SK-N-SH treated with all-trans-retinoic acid at 6 μM for 48 hours (cell line): ENCODE data around the gene OR1M1.

Experiments used
- ATAC-seq: fragments of 200-7000 bp; cut with Tn5 transposase; 3 replicates; pipeline ENCODE4 v1.9.1; 2020; ENCODE audit warnings: mild to moderate bottlenecking, moderate library complexity
- ISL1 ChIP-seq: fragments of 250-450 bp; sonication (Bioruptor Pico); IDR thresholded peaks from 2 replicates; pipeline ENCODE4 v2.1.2; 2022; ENCODE audit warnings: mild to moderate bottlenecking, moderate library complexity
- OSR1 ChIP-seq: fragments of 250-450 bp; sonication (Bioruptor Pico); IDR thresholded peaks from 2 replicates; pipeline ENCODE4 v1.8.0; 2022; ENCODE audit warnings: moderate library complexity, mild to moderate bottlenecking, inconsistent platforms
- TOX ChIP-seq: fragments of 250-450 bp; sonication (Bioruptor Pico); IDR thresholded peaks from 2 replicates; pipeline ENCODE4 v1.8.0; 2021; ENCODE audit warnings: mild to moderate bottlenecking, moderate library complexity, borderline replicate concordance
- ZFP30 ChIP-seq: fragments of 450-650 bp; formaldehyde crosslinking; IDR thresholded peaks from 2 replicates; pipeline ENCODE4 v1.5.0; 2022; ENCODE audit warnings: mild to moderate bottlenecking, moderate library complexity
- ZNF565 ChIP-seq: fragments of 450-650 bp; formaldehyde crosslinking; conservative IDR thresholded peaks from 2 replicates; pipeline ENCODE4 v1.5.0; 2020; ENCODE audit warnings: low read depth, mild to moderate bottlenecking, moderate library complexity
- ZNF8 ChIP-seq: fragments of 450-650 bp; formaldehyde crosslinking; IDR thresholded peaks from 2 replicates; pipeline ENCODE4 v1.5.0; 2020; ENCODE audit warnings: mild to moderate bottlenecking, moderate library complexity
- TF ChIP-seq, protein P1 (sequence below): fragments of 250-450 bp; sonication (Bioruptor Pico); IDR thresholded peaks from 2 replicates; pipeline ENCODE4 v1.5.1; 2020; ENCODE audit warnings: low read depth, mild to moderate bottlenecking, moderate library complexity
- TF ChIP-seq, protein P2 (sequence below): fragments of 250-450 bp; sonication (Bioruptor Pico); IDR thresholded peaks from 2 replicates; pipeline ENCODE4 v1.8.0; 2020; ENCODE audit warnings: mild to moderate bottlenecking, moderate library complexity, borderline replicate concordance
- TF ChIP-seq, protein P3 (sequence below): fragments of 250-450 bp; sonication (Bioruptor Pico); IDR thresholded peaks from 2 replicates; pipeline ENCODE4 v1.5.0; 2020; ENCODE audit warnings: mild to moderate bottlenecking, moderate library complexity
- TF ChIP-seq, protein P4 (sequence below): fragments of 250-450 bp; sonication (Bioruptor Pico); IDR thresholded peaks from 2 replicates; pipeline ENCODE4 v1.5.1; 2021; ENCODE audit warnings: mild to moderate bottlenecking, moderate library complexity

Gene OR1M1

DNA sequence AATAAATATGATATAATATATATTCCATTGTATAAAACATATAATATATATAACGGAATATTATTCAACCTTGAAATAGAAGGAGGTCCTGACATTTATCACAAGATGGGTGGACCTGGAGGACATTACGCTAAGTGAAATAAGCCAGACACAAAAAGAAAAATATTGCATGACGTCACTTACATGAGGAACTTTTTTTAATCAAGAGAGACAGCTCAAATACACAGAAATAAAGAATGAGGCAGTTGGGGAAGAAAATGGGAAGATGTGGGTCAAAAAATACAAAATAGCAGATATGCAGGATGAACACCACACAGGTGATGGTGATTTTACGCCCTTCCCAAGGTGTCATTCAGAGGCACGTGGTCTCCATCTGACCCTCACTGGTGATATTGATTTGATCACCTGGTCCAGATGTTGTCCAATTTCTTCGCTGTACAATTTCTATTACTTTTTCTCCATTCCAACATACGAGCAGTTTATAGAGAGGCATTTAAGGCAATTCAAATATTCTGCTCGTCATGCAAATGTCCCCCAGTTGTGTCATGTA, 52.8 kb downstream of the OR1M1 start:
- ATAC-seq: peak; percentile 18
- TF ChIP-seq ZFP30: no peak
- TF ChIP-seq, protein P1, sequence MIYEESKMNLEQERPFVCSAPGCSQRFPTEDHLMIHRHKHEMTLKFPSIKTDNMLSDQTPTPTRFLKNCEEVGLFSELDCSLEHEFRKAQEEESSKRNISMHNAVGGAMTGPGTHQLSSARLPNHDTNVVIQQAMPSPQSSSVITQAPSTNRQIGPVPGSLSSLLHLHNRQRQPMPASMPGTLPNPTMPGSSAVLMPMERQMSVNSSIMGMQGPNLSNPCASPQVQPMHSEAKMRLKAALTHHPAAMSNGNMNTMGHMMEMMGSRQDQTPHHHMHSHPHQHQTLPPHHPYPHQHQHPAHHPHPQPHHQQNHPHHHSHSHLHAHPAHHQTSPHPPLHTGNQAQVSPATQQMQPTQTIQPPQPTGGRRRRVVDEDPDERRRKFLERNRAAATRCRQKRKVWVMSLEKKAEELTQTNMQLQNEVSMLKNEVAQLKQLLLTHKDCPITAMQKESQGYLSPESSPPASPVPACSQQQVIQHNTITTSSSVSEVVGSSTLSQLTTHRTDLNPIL (CRISPR knock-in tag): peak; percentile 6; the same call in 1 of the 2 replicates

DNA sequence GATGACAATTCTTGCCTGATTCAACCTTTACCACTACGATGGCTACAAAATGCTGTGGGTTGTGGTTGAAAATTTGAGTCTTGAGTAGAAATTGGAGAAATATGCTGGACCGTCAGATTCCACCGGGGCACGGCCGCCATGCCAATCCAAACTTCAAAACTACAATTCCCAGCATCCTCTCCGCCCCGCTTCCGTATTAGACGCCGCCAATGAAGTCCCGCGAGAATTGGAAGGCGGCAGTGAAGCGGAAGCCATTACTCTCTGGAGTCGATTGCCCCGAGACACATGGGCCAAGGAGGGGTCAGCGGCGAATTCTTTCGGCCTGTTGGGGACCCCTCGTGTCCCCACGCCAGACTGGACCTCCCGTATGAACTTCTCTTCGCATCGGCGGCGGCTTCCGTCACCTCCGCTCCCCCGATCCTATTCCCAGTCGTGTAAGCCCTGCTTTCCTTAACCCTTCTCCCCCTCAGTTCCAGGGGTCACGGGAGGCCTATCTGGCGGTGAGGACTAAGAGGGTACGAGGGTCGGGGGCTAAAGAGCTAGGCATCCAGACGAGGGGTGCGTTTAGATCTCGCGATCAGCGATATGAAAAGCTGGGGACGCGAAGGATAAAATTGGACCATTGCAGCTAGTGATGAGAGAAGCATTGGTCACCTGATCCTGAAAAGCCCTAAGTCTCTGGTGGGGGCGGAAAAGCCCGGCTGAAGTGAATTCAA, 53.5 kb downstream of the OR1M1 start, which contains the start of gene ZNF317:
Gene ZNF317, plus strand, starts transcription at position 239 of the 716 bp plus-strand sequence. CDS start 15,620 bp downstream, outside the sequence.
- TF ChIP-seq, protein P2, sequence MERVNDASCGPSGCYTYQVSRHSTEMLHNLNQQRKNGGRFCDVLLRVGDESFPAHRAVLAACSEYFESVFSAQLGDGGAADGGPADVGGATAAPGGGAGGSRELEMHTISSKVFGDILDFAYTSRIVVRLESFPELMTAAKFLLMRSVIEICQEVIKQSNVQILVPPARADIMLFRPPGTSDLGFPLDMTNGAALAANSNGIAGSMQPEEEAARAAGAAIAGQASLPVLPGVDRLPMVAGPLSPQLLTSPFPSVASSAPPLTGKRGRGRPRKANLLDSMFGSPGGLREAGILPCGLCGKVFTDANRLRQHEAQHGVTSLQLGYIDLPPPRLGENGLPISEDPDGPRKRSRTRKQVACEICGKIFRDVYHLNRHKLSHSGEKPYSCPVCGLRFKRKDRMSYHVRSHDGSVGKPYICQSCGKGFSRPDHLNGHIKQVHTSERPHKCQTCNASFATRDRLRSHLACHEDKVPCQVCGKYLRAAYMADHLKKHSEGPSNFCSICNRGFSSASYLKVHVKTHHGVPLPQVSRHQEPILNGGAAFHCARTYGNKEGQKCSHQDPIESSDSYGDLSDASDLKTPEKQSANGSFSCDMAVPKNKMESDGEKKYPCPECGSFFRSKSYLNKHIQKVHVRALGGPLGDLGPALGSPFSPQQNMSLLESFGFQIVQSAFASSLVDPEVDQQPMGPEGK (CRISPR knock-in tag): no peak
- TF ChIP-seq, protein P3, sequence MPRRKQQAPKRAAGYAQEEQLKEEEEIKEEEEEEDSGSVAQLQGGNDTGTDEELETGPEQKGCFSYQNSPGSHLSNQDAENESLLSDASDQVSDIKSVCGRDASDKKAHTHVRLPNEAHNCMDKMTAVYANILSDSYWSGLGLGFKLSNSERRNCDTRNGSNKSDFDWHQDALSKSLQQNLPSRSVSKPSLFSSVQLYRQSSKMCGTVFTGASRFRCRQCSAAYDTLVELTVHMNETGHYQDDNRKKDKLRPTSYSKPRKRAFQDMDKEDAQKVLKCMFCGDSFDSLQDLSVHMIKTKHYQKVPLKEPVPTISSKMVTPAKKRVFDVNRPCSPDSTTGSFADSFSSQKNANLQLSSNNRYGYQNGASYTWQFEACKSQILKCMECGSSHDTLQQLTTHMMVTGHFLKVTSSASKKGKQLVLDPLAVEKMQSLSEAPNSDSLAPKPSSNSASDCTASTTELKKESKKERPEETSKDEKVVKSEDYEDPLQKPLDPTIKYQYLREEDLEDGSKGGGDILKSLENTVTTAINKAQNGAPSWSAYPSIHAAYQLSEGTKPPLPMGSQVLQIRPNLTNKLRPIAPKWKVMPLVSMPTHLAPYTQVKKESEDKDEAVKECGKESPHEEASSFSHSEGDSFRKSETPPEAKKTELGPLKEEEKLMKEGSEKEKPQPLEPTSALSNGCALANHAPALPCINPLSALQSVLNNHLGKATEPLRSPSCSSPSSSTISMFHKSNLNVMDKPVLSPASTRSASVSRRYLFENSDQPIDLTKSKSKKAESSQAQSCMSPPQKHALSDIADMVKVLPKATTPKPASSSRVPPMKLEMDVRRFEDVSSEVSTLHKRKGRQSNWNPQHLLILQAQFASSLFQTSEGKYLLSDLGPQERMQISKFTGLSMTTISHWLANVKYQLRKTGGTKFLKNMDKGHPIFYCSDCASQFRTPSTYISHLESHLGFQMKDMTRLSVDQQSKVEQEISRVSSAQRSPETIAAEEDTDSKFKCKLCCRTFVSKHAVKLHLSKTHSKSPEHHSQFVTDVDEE: 0 out of 2 replicates have a peak, but pooled peaks have one; percentile 40
- ATAC-seq: peak; percentile 97

DNA sequence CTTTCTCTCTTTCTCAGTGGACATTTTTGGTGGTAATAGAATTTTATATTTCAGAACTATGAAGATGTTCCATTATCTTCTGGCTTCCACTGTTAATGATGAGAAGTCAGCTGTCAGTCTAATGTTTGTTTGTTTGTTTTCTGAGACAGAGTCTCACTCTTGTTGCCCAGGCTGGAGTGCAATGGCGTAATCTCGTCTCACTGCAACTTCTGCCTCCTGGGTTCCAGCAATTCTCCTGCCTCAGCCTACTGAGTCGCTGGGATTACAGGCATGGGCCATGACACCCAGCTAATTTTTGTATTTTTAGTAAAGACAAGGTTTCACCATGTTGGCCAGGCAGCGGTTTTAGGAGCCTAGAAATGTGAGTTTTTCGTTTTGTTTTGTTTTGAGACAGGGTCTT, 58.1 kb downstream of the OR1M1 start:
- ATAC-seq: no peak
- TF ChIP-seq, protein P4, sequence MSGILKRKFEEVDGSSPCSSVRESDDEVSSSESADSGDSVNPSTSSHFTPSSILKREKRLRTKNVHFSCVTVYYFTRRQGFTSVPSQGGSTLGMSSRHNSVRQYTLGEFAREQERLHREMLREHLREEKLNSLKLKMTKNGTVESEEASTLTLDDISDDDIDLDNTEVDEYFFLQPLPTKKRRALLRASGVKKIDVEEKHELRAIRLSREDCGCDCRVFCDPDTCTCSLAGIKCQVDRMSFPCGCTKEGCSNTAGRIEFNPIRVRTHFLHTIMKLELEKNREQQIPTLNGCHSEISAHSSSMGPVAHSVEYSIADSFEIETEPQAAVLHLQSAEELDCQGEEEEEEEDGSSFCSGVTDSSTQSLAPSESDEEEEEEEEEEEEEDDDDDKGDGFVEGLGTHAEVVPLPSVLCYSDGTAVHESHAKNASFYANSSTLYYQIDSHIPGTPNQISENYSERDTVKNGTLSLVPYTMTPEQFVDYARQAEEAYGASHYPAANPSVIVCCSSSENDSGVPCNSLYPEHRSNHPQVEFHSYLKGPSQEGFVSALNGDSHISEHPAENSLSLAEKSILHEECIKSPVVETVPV (CRISPR knock-in tag): no peak
- TF ChIP-seq ZNF565 (CRISPR knock-in tag) (no peak), ISL1 (no peak), OSR1 (CRISPR knock-in tag) (no peak), TOX (CRISPR knock-in tag) (no peak), ZFP30 (no peak), ZNF8 (CRISPR knock-in tag) (no peak)
- TF ChIP-seq, protein P1 (CRISPR knock-in tag): no peak
- TF ChIP-seq, protein P3: no peak
